Neural cell (in vitro differentiated cells): ENCODE measurements around the gene MBD2. TPM values are rescaled to one million over a fixed set of nuclear protein-coding genes. Genes with fewer than 3 reads are reported as not detected.

Source experiments
- H2AFZ ChIP-seq: fragments of 200-600, 300-800 bp; sonication (generic), shearing (Covaris generic); 2 replicates; pipeline ENCODE4 v1.6.0; 2014; ENCODE audit warnings: low read depth, mild to moderate bottlenecking, antibody characterized with exemption, low read length, moderate library complexity
- H3F3A ChIP-seq: fragments of 200-600 bp; shearing (Covaris generic); 2 replicates; pipeline ENCODE4 v1.6.1; 2016; ENCODE audit warnings: mild to moderate bottlenecking, moderate library complexity, mixed read lengths, antibody characterized with exemption, low read length; ENCODE audit not compliant: insufficient read depth, poor library complexity, severe bottlenecking
- H3K27ac ChIP-seq: fragments of 200-600, 300-800 bp; sonication (generic), shearing (Covaris generic); 2 replicates; pipeline ENCODE4 v1.5.1; 2014; ENCODE audit warnings: mild to moderate bottlenecking, low read length, moderate library complexity
- H3K27me3 ChIP-seq: fragments of 300-800, 200-600 bp; sonication (generic), shearing (Covaris generic); 2 replicates; pipeline ENCODE4 v1.6.0; 2014; ENCODE audit warnings: mild to moderate bottlenecking, low read depth, low read length, moderate library complexity; ENCODE audit not compliant: insufficient read depth
- H3K36me3 ChIP-seq: fragments of 300-800, 200-600 bp; sonication (generic), shearing (Covaris generic); 2 replicates; pipeline ENCODE4 v1.5.1; 2014; ENCODE audit warnings: mild to moderate bottlenecking, antibody characterized with exemption, low read length, moderate library complexity; ENCODE audit not compliant: insufficient read depth
- H3K4me2 ChIP-seq: fragments of 300-800, 200-600 bp; sonication (generic), shearing (Covaris generic); 2 replicates; pipeline ENCODE4 v1.6.0; 2014; ENCODE audit warnings: mild to moderate bottlenecking, low read length
- H3K4me3 ChIP-seq: fragments of 300-800, 200-600 bp; sonication (generic), shearing (Covaris generic); 2 replicates; pipeline ENCODE4 v1.5.1; 2014; ENCODE audit warnings: mild to moderate bottlenecking, low read length, moderate library complexity
- H3K79me2 ChIP-seq: fragments of 200-600 bp; shearing (Covaris generic); replicated peaks from 2 replicates; pipeline ENCODE4 v1.6.0; 2014; ENCODE audit warnings: mild to moderate bottlenecking, low read length, moderate library complexity; ENCODE audit not compliant: insufficient read depth
- H3K9ac ChIP-seq: fragments of 300-800, 200-600 bp; sonication (generic), shearing (Covaris generic); 2 replicates; pipeline ENCODE4 v1.6.1; 2016; ENCODE audit warnings: mild to moderate bottlenecking, low read length, mixed read lengths
- H3K9me2 ChIP-seq: fragments of 200-600 bp; shearing (Covaris generic); 2 replicates; pipeline ENCODE4 v1.6.1; 2016; ENCODE audit warnings: mild to moderate bottlenecking, low read length, mixed read lengths; ENCODE audit not compliant: insufficient read depth
- H3K9me3 ChIP-seq: fragments of 200-600, 300-800 bp; sonication (generic), shearing (Covaris generic); 2 replicates; pipeline ENCODE4 v1.6.1; 2016; ENCODE audit warnings: mild to moderate bottlenecking, mixed run types, low read length, moderate library complexity, mixed read lengths
- H4K20me1 ChIP-seq: fragments of 200-600 bp; shearing (Covaris generic); 2 replicates; pipeline ENCODE4 v1.6.1; 2016; ENCODE audit warnings: mild to moderate bottlenecking, mixed run types; ENCODE audit not compliant: insufficient read depth
- EP300 ChIP-seq: fragments of 450-650 bp; conservative IDR thresholded peaks from 2 replicates; pipeline ENCODE4 v1.6.1; 2014; ENCODE audit warnings: antibody characterized with exemption, mild to moderate bottlenecking, moderate library complexity; ENCODE audit not compliant: poor library complexity, severe bottlenecking
- EZH2 ChIP-seq: fragments of 200-600, 300-800 bp; shearing (Covaris generic), sonication (generic); IDR thresholded peaks from 2 replicates; pipeline ENCODE4 v1.6.1; 2014; ENCODE audit warnings: antibody characterized with exemption, low read length, borderline replicate concordance, mild to moderate bottlenecking; ENCODE audit not compliant: insufficient read depth, poor library complexity, severe bottlenecking
- MXI1 ChIP-seq: fragments of 450-650 bp; conservative IDR thresholded peaks from 2 replicates; pipeline ENCODE4 v1.6.1; 2014; ENCODE audit warnings: antibody characterized with exemption, mild to moderate bottlenecking; ENCODE audit not compliant: poor library complexity, severe bottlenecking
- POLR2AphosphoS5 ChIP-seq: IDR thresholded peaks from 2 replicates; pipeline ENCODE4 v1.6.1; 2012
- RAD21 ChIP-seq: fragments of 450-650 bp; conservative IDR thresholded peaks from 2 replicates; pipeline ENCODE4 v1.6.1; 2014; ENCODE audit warnings: antibody characterized with exemption, mild to moderate bottlenecking, moderate library complexity
- SMC3 ChIP-seq: fragments of 450-650 bp; conservative IDR thresholded peaks from 2 replicates; pipeline ENCODE4 v1.6.1; 2014; ENCODE audit warnings: antibody characterized with exemption, mild to moderate bottlenecking, moderate library complexity; ENCODE audit not compliant: poor library complexity
- TAF1 ChIP-seq: IDR thresholded peaks from 2 replicates; pipeline ENCODE4 v1.6.1; 2012; ENCODE audit warnings: low read depth
- polyA plus RNA-seq: library from polyadenylated mRNA; depleted of rRNA; stranded (reverse); fragments of >200 nt; gene quantifications from 2 replicates; pipeline ENCODE4 v1.2.3, GENCODE V29; 2014
- TF ChIP-seq, protein P1 (sequence below): IDR thresholded peaks from 2 replicates; pipeline ENCODE4 v1.6.1; 2012; ENCODE audit warnings: borderline replicate concordance
- TF ChIP-seq, protein P2 (sequence below): fragments of 450-650 bp; IDR thresholded peaks from 2 replicates; pipeline ENCODE4 v1.5.1; 2014; ENCODE audit warnings: antibody characterized with exemption, mild to moderate bottlenecking, moderate library complexity; ENCODE audit not compliant: poor library complexity, severe bottlenecking

Gene MBD2
- polyA plus RNA-seq, 1 donor from 2014 or later: 16.4 TPM

DNA sequence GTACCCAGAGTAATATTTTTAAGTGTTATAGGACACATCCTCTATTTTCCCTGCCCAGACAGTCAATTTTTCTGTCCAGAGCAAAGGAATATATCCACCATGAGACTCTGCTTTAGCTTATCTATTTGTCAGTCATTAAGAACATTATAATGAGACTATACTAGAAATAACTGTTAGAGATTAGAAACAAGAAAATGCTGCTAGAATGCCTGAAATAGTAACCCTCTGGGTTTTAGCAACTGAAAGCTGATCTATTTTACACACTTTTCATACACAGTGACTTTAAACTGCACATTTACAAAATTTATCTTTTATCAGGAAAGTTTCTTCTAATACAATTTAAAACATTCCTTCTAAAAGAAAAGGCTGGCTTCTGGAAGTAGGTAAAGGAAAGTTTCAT, 39.6 kb downstream of the MBD2 start:
- no peaks in the 10 kb centered on the region for H3K9me2 ChIP-seq
- H3K36me3 ChIP-seq: no peaks in the 10 kb centered on the region
- TF ChIP-seq RAD21 (no peak), EZH2 (no peak), MXI1 (no peak), EP300 (no peak), POLR2AphosphoS5 (no peak), SMC3 (no peak)
- no peak overlapping the region for H2AFZ ChIP-seq
- H3F3A ChIP-seq: no peaks in the 10 kb centered on the region
- H3K9ac ChIP-seq: no peak overlapping the region
- no peak overlapping the region for H3K27ac ChIP-seq
- no peaks in the 10 kb centered on the region for H3K9me3 ChIP-seq
- H3K4me3 ChIP-seq: no peak overlapping the region
- H3K79me2 ChIP-seq: no peaks in the 10 kb centered on the region
- no peak overlapping the region for H3K4me2 ChIP-seq
- H3K27me3 ChIP-seq: no peaks in the 10 kb centered on the region
- H4K20me1 ChIP-seq: no peaks in the 10 kb centered on the region

DNA sequence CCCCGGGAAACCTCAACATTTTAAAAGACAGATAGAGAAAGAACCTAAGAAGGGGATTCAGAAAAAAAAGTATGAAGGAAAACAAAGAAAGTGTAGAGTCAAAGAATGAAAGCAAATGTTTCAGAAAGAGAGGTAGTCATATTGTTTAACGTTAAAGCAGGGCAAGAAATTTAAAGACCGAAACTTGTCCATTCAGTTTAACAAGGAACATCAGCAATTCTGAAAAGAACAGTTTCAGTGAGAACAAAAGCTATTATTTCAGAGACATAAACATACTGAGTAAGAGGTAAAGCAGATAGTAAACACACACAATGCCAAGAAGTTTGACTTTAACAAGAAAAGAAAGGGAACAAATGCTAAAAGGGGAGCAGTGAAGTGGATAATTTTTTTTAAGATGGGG, 41.1 kb downstream of the MBD2 start:
- no peak overlapping the region for H3K9ac ChIP-seq
- H3K27ac ChIP-seq: no peak overlapping the region
- no peak overlapping the region for H2AFZ ChIP-seq
- H3K9me3 ChIP-seq: no peaks in the 10 kb centered on the region
- TF ChIP-seq SMC3: no peak
- no peak for TF ChIP-seq POLR2AphosphoS5
- TF ChIP-seq, protein P1, sequence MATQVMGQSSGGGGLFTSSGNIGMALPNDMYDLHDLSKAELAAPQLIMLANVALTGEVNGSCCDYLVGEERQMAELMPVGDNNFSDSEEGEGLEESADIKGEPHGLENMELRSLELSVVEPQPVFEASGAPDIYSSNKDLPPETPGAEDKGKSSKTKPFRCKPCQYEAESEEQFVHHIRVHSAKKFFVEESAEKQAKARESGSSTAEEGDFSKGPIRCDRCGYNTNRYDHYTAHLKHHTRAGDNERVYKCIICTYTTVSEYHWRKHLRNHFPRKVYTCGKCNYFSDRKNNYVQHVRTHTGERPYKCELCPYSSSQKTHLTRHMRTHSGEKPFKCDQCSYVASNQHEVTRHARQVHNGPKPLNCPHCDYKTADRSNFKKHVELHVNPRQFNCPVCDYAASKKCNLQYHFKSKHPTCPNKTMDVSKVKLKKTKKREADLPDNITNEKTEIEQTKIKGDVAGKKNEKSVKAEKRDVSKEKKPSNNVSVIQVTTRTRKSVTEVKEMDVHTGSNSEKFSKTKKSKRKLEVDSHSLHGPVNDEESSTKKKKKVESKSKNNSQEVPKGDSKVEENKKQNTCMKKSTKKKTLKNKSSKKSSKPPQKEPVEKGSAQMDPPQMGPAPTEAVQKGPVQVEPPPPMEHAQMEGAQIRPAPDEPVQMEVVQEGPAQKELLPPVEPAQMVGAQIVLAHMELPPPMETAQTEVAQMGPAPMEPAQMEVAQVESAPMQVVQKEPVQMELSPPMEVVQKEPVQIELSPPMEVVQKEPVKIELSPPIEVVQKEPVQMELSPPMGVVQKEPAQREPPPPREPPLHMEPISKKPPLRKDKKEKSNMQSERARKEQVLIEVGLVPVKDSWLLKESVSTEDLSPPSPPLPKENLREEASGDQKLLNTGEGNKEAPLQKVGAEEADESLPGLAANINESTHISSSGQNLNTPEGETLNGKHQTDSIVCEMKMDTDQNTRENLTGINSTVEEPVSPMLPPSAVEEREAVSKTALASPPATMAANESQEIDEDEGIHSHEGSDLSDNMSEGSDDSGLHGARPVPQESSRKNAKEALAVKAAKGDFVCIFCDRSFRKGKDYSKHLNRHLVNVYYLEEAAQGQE: no peak
- TF ChIP-seq MXI1: no peak
- TF ChIP-seq RAD21: no peak
- TF ChIP-seq TAF1: no peak
- TF ChIP-seq EP300: no peak
- TF ChIP-seq, protein P2, sequence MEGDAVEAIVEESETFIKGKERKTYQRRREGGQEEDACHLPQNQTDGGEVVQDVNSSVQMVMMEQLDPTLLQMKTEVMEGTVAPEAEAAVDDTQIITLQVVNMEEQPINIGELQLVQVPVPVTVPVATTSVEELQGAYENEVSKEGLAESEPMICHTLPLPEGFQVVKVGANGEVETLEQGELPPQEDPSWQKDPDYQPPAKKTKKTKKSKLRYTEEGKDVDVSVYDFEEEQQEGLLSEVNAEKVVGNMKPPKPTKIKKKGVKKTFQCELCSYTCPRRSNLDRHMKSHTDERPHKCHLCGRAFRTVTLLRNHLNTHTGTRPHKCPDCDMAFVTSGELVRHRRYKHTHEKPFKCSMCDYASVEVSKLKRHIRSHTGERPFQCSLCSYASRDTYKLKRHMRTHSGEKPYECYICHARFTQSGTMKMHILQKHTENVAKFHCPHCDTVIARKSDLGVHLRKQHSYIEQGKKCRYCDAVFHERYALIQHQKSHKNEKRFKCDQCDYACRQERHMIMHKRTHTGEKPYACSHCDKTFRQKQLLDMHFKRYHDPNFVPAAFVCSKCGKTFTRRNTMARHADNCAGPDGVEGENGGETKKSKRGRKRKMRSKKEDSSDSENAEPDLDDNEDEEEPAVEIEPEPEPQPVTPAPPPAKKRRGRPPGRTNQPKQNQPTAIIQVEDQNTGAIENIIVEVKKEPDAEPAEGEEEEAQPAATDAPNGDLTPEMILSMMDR: no peak
- no peak for TF ChIP-seq EZH2
- no peaks in the 10 kb centered on the region for H3F3A ChIP-seq
- H3K36me3 ChIP-seq: no peaks in the 10 kb centered on the region
- H3K4me2 ChIP-seq: no peak overlapping the region
- no peaks in the 10 kb centered on the region for H3K27me3 ChIP-seq
- no peak overlapping the region for H3K4me3 ChIP-seq
- H3K9me2 ChIP-seq: no peaks in the 10 kb centered on the region
- H4K20me1 ChIP-seq: no peaks in the 10 kb centered on the region
- H3K79me2 ChIP-seq: no peaks in the 10 kb centered on the region
